Dedifferentiated amniotic fluid mesenchymal stem cell (primary cell): Measurements from ENCODE around the gene ANKRD22.
"Not testable (repeated sequence)": the region's sequence is repeated elsewhere in the genome, so short reads cannot be mapped to it uniquely, and the experiment has no call there.

Experiments
- DNase-seq: peaks from one replicate; pipeline ENCODE4 v3.0.0-alpha.2; 2016; ENCODE audit errors: extremely low spot score

ANKRD22 gene

GRCh38 chr10:88837632-88838031 lies 14.0 kb downstream of the ANKRD22 start:
- DNase-seq, result not testable (repeated sequence)

GRCh38 chr10:88835910-88836221 lies 15.8 kb downstream of the ANKRD22 start:
- no peak for DNase-seq

GRCh38 chr10:88835096-88835909 lies 16.3 kb downstream of the ANKRD22 start:
- DNase-seq, result peak; percentile 94

GRCh38 chr10:88833723-88834122 lies 17.9 kb downstream of the ANKRD22 start:
- no peak for DNase-seq

GRCh38 chr10:88833156-88833555 lies 18.5 kb downstream of the ANKRD22 start:
- no peak for DNase-seq

GRCh38 chr10:88832376-88832775 lies 19.3 kb downstream of the ANKRD22 start:
- no peak for DNase-seq

GRCh38 chr10:88831709-88832108 lies 19.9 kb downstream of the ANKRD22 start:
- DNase-seq, result no peak

- no peak for DNase-seq
Observed at GRCh38 chr10:88830643-88831268, 20.9 kb downstream of the ANKRD22 start.

- DNase-seq, result no peak
Observed at GRCh38 chr10:88828310-88828709, 23.3 kb downstream of the ANKRD22 start.

GRCh38 chr10:88827671-88828070 lies 24.0 kb downstream of the ANKRD22 start:
- DNase-seq, result no peak

- no peak for DNase-seq
Observed at GRCh38 chr10:88826388-88826787, 25.3 kb downstream of the ANKRD22 start.

GRCh38 chr10:88820748-88821401 lies 30.8 kb downstream of the ANKRD22 start:
- DNase-seq, result peak; percentile 97

- DNase-seq, result no peak
Observed at GRCh38 chr10:88819290-88819689, 32.4 kb downstream of the ANKRD22 start.

GRCh38 chr10:88813200-88813599 lies 38.4 kb downstream of the ANKRD22 start:
- no peak for DNase-seq

GRCh38 chr10:88810196-88810961 lies 41.3 kb downstream of the ANKRD22 start:
- DNase-seq, result peak; percentile 71

- no peak for DNase-seq
Observed at GRCh38 chr10:88809621-88810020, 42.0 kb downstream of the ANKRD22 start.

GRCh38 chr10:88805924-88806323 lies 45.7 kb downstream of the ANKRD22 start:
- no peak for DNase-seq

GRCh38 chr10:88805361-88805760 lies 46.3 kb downstream of the ANKRD22 start:
- no peak for DNase-seq

- DNase-seq, result no peak
Observed at GRCh38 chr10:88804083-88804812, 47.4 kb downstream of the ANKRD22 start.

- no peak for DNase-seq
Observed at GRCh38 chr10:88803641-88804040, 48.0 kb downstream of the ANKRD22 start.

GRCh38 chr10:88802523-88803285 lies 48.9 kb downstream of the ANKRD22 start, which contains the start of gene LIPM:
Gene LIPM, plus strand, starts transcription at chr10:88802730. Its CDS starts 167 bp downstream, at chr10:88802897.
- DNase-seq, result no peak
